GM23248 (cell line): ENCODE results near the gene TYMP. TPM values are rescaled to one million over a fixed set of nuclear protein-coding genes. Genes with fewer than 3 reads are reported as not detected.

Experiments
- DNase-seq: peaks from one replicate; pipeline ENCODE4 v3.0.0-alpha.2; 2015
- H2AFZ ChIP-seq: fragments of 200-600 bp; sonication (generic); 2 replicates; pipeline ENCODE4 v1.6.1; 2016; ENCODE audit warnings: antibody characterized with exemption
- H3F3A ChIP-seq: fragments of 200-600 bp; sonication (generic); 2 replicates; pipeline ENCODE4 v1.6.1; 2016; ENCODE audit warnings: mild to moderate bottlenecking, antibody characterized with exemption, mixed run types; ENCODE audit not compliant: insufficient read depth
- H3K27ac ChIP-seq: fragments of 200-600 bp; sonication (generic); 2 replicates; pipeline ENCODE4 v1.5.1; 2016; ENCODE audit warnings: mild to moderate bottlenecking
- H3K27me3 ChIP-seq: fragments of 200-600 bp; sonication (generic); replicated peaks from 2 replicates; pipeline ENCODE4 v1.6.1; 2016; ENCODE audit warnings: mild to moderate bottlenecking; ENCODE audit not compliant: insufficient read depth
- H3K36me3 ChIP-seq: fragments of 200-600 bp; sonication (generic); 2 replicates; pipeline ENCODE4 v1.6.1; 2016; ENCODE audit warnings: low read depth, mild to moderate bottlenecking
- H3K4me1 ChIP-seq: fragments of 200-600 bp; sonication (generic); 2 replicates; pipeline ENCODE4 v1.6.1; 2016; ENCODE audit warnings: mild to moderate bottlenecking; ENCODE audit not compliant: insufficient read depth
- H3K4me2 ChIP-seq: fragments of 200-600 bp; sonication (generic); one replicate; pipeline ENCODE4 v1.6.1; 2016; ENCODE audit warnings: mild to moderate bottlenecking; ENCODE audit not compliant: unreplicated experiment
- H3K4me3 ChIP-seq: fragments of 200-600 bp; sonication (generic); 2 replicates; pipeline ENCODE4 v1.5.1; 2016; ENCODE audit warnings: mild to moderate bottlenecking
- H3K79me2 ChIP-seq: fragments of 200-600 bp; sonication (generic); 2 replicates; pipeline ENCODE4 v1.6.1; 2016; ENCODE audit warnings: mild to moderate bottlenecking; ENCODE audit not compliant: insufficient read depth
- H3K9ac ChIP-seq: fragments of 200-600 bp; sonication (generic); 2 replicates; pipeline ENCODE4 v1.6.1; 2016; ENCODE audit warnings: mild to moderate bottlenecking
- H3K9me2 ChIP-seq: fragments of 200-600 bp; sonication (generic); 2 replicates; pipeline ENCODE4 v1.6.1; 2016; ENCODE audit warnings: mixed run types, mild to moderate bottlenecking, moderate library complexity; ENCODE audit not compliant: insufficient read depth
- H3K9me3 ChIP-seq: fragments of 200-600 bp; sonication (generic); one replicate; pipeline ENCODE4 v1.6.1; 2017; ENCODE audit warnings: low read depth
- H4K20me1 ChIP-seq: fragments of 200-600 bp; sonication (generic); 2 replicates; pipeline ENCODE4 v1.6.0; 2016; ENCODE audit not compliant: insufficient read depth
- EZH2 ChIP-seq: fragments of 200-600 bp; sonication (generic); IDR thresholded peaks from 2 replicates; pipeline ENCODE4 v1.6.1; 2018; ENCODE audit warnings: antibody characterized with exemption, mild to moderate bottlenecking; ENCODE audit not compliant: insufficient read depth, poor library complexity, severe bottlenecking
- EZH2phosphoT487 ChIP-seq: fragments of 200-600 bp; sonication (generic); IDR thresholded peaks from 2 replicates; pipeline ENCODE4 v1.6.1; 2018; ENCODE audit warnings: antibody characterized with exemption, moderate library complexity, mild to moderate bottlenecking, low read depth; ENCODE audit not compliant: insufficient read depth
- WGBS, 2 experiments: methylation state at CpG; one replicate each; pipeline ENCODE4 v1.1.6; 2015 to 2017; ENCODE audit warnings: low lambda C conversion rate in 2 of 2, low coverage in 1 of 2; ENCODE audit errors: missing lambda C conversion rate in 2 of 2; 5-methylcytosine and 5-hydroxymethylcytosine counted together
- in situ Hi-C: fragments of 300-500 bp; cut with MboI; formaldehyde crosslinking; loops from 2 replicates; pipeline ENCODE4 v1.15.0; 2020
- polyA plus RNA-seq: library from polyadenylated mRNA; unstranded; fragments of >200 nt; fragmentation: Nextera tagmentation; extraction: Ambion mirVana; gene quantifications from 2 replicates; pipeline ENCODE4 v1.2.1, GENCODE V29; 2016
- total RNA-seq: library from RNA; depleted of rRNA; stranded (reverse); fragments of >200 nt; shearing (Covaris generic); gene quantifications from 2 replicates; pipeline ENCODE4 v1.2.3, GENCODE V29; 2014

TYMP gene
- total and polyA plus RNA-seq, 2 experiments from 2014 or later, result 24.3 to 33.2 TPM

- H4K20me1 ChIP-seq, result no peaks in the 10 kb centered on the region
- no peak overlapping the region for H3K9ac ChIP-seq
- H3K36me3 ChIP-seq, result 0 out of 2 replicates have a peak, but pooled peaks cover 6% of the 10 kb centered on the region
- H3K27ac ChIP-seq, result no peak overlapping the region
- TF ChIP-seq EZH2, result no peak
- no peak for TF ChIP-seq EZH2phosphoT487
- no peaks in the 10 kb centered on the region for H3K9me2 ChIP-seq
- no peaks in the 10 kb centered on the region for H3F3A ChIP-seq
- in situ Hi-C loops, result no loop called here
- no peak for DNase-seq
- no peaks in the 10 kb centered on the region for H3K4me1 ChIP-seq
- peaks cover 53% of the 10 kb centered on the region for H3K79me2 ChIP-seq
- 96 to 97% methylated on average over 8 of the region's 8 CpGs for WGBS, 2 experiments
- no peaks in the 10 kb centered on the region for H3K9me3 ChIP-seq
- no peak overlapping the region for H3K4me2 ChIP-seq
- no peak overlapping the region for H3K4me3 ChIP-seq
- no peak overlapping the region for H2AFZ ChIP-seq
- no peaks in the 10 kb centered on the region for H3K27me3 ChIP-seq
These were observed 10.7 kb downstream of the TYMP start for GRCh38 chr22:50519151-50519550.

GRCh38 chr22:50518606-50519005 lies 11.2 kb downstream of the TYMP start:
- Histone ChIP-seq H2AFZ (no peak overlapping the region), H3F3A (no peaks in the 10 kb centered on the region), H3K9me3 (no peaks in the 10 kb centered on the region), H3K4me2 (no peak overlapping the region), H4K20me1 (no peaks in the 10 kb centered on the region), H3K9me2 (no peaks in the 10 kb centered on the region), H3K79me2 (peaks cover 53% of the 10 kb centered on the region), H3K36me3 (0 out of 2 replicates have a peak, but pooled peaks cover 3% of the 10 kb centered on the region), H3K9ac (no peak overlapping the region), H3K4me3 (no peak overlapping the region), H3K4me1 (no peaks in the 10 kb centered on the region), H3K27ac (no peak overlapping the region), H3K27me3 (no peaks in the 10 kb centered on the region)
- no peak for DNase-seq
- TF ChIP-seq EZH2phosphoT487 (no peak), EZH2 (no peak)
- in situ Hi-C loops, result no loop called here
- 92 to 96% methylated on average over 5 to 7 of the region's 7 CpGs for WGBS, 2 experiments

GRCh38 chr22:50517495-50518260 lies 12.1 kb downstream of the TYMP start:
- no peak for DNase-seq
- Histone ChIP-seq H3K27ac (no peak overlapping the region), H3F3A (no peaks in the 10 kb centered on the region), H3K27me3 (no peaks in the 10 kb centered on the region), H3K36me3 (no peaks in the 10 kb centered on the region), H3K4me2 (no peak overlapping the region), H4K20me1 (no peaks in the 10 kb centered on the region; the same call in 1 of the 2 replicates), H3K9ac (no peak overlapping the region), H2AFZ (no peak overlapping the region), H3K9me2 (no peaks in the 10 kb centered on the region), H3K79me2 (peaks cover 53% of the 10 kb centered on the region), H3K9me3 (no peaks in the 10 kb centered on the region), H3K4me3 (no peak overlapping the region), H3K4me1 (no peaks in the 10 kb centered on the region)
- in situ Hi-C loops, result no loop called here
- 88 to 89% methylated on average over 20 of the region's 20 CpGs for WGBS, 2 experiments
- TF ChIP-seq EZH2 (no peak), EZH2phosphoT487 (no peak)

- Histone ChIP-seq H3K4me2 (no peak overlapping the region), H2AFZ (no peak overlapping the region), H3F3A (no peaks in the 10 kb centered on the region), H3K27me3 (no peaks in the 10 kb centered on the region), H3K9me3 (no peaks in the 10 kb centered on the region), H4K20me1 (no peaks in the 10 kb centered on the region; the same call in 1 of the 2 replicates), H3K79me2 (peaks cover 53% of the 10 kb centered on the region), H3K4me1 (no peaks in the 10 kb centered on the region), H3K27ac (no peak overlapping the region), H3K9me2 (no peaks in the 10 kb centered on the region), H3K36me3 (no peaks in the 10 kb centered on the region), H3K9ac (no peak overlapping the region), H3K4me3 (no peak overlapping the region)
- in situ Hi-C loops, result no loop called here
- 82 to 85% methylated on average over 16 of the region's 16 CpGs for WGBS, 2 experiments
- DNase-seq, result no peak
- TF ChIP-seq EZH2phosphoT487 (no peak), EZH2 (no peak)
These were observed 12.9 kb downstream of the TYMP start for GRCh38 chr22:50516891-50517290.
